AG09319 (cell line): ENCODE results near the gene MYL12B.
A peak's percentile ranks its signal among the peaks of the same experiment; 100 is the strongest.

Experiments used
- DNase-seq: peaks from one replicate; pipeline ENCODE4 v3.0.0-alpha.2; 2010; ENCODE audit warnings: low read depth; ENCODE audit errors: extremely low read depth
- CTCF ChIP-seq: IDR thresholded peaks from 2 replicates; pipeline ENCODE4 v1.5.1; 2011; ENCODE audit warnings: low read depth, mild to moderate bottlenecking, inconsistent platforms, low read length, moderate library complexity

Gene MYL12B

GRCh38 chr18:3279201-3280185 lies 17.6 kb downstream of the MYL12B start:
- no peak for DNase-seq
- TF ChIP-seq CTCF: no peak; the same call in none of the 2 replicates

- peak; percentile 30 for TF ChIP-seq CTCF
- peak; percentile 49 for DNase-seq
These were observed 19.8 kb downstream of the MYL12B start for GRCh38 chr18:3281456-3282400.

GRCh38 chr18:3283253-3283863 lies 21.4 kb downstream of the MYL12B start:
- TF ChIP-seq CTCF: no peak

GRCh38 chr18:3283908-3284307 lies 22.0 kb downstream of the MYL12B start:
- no peak for DNase-seq
- no peak for TF ChIP-seq CTCF

More at GRCh38 chr18:3283253-3283863, 21.4 kb downstream of the MYL12B start:
- DNase-seq: no peak

- DNase-seq: no peak
- no peak for TF ChIP-seq CTCF
These were observed 22.6 kb downstream of the MYL12B start for GRCh38 chr18:3284501-3284900.

GRCh38 chr18:3286159-3286558 lies 24.2 kb downstream of the MYL12B start:
- DNase-seq: no peak
- no peak for TF ChIP-seq CTCF
